ENCODE results near the gene TNFAIP1.

- no peak for TF ChIP-seq CTCF (IDR thresholded peaks at IDR 0.05)
- no peak for TF ChIP-seq ZNF121 (CRISPR knock-in tag; IDR thresholded peaks at IDR 0.05)
These were observed 27.6 kb downstream of the TNFAIP1 start for GRCh38 chr17:28363186-28363585.

Data from WTC11 (cell line).